WERI-Rb-1 (cell line): ENCODE measurements around the gene CDK6.
"Not testable (repeated sequence)": the region's sequence is repeated elsewhere in the genome, so short reads cannot be mapped to it uniquely, and the experiment has no call there.

Experiments
- DNase-seq: peaks from one replicate; pipeline ENCODE4 v3.0.0-alpha.2; 2020
- H3K27ac ChIP-seq: fragments of 250-450 bp; sonication (Bioruptor Pico); 2 replicates; pipeline ENCODE4 v1.5.1; 2020; ENCODE audit warnings: mild to moderate bottlenecking, moderate library complexity
- H3K27me3 ChIP-seq: fragments of 250-450 bp; sonication (Bioruptor Pico); 2 replicates; pipeline ENCODE4 v1.5.1; 2021; ENCODE audit warnings: mild to moderate bottlenecking, low read depth, moderate library complexity; ENCODE audit not compliant: insufficient read depth, severe bottlenecking
- H3K36me3 ChIP-seq: fragments of 250-450 bp; sonication (Bioruptor Pico); 2 replicates; pipeline ENCODE4 v1.5.1; 2020; ENCODE audit warnings: mild to moderate bottlenecking, moderate library complexity
- H3K4me3 ChIP-seq: 2 replicates; pipeline ENCODE4 v1.5.1; 2011; ENCODE audit warnings: low read depth, mild to moderate bottlenecking, control low read depth, low read length
- H3K9me3 ChIP-seq: fragments of 250-450 bp; sonication (Bioruptor Pico); 2 replicates; pipeline ENCODE4 v1.5.1; 2021; ENCODE audit warnings: mild to moderate bottlenecking, moderate library complexity; ENCODE audit not compliant: severe bottlenecking
- TF ChIP-seq, protein P1 (sequence below): IDR thresholded peaks from 2 replicates; pipeline ENCODE4 v1.5.1; 2011; ENCODE audit warnings: low read depth, mild to moderate bottlenecking, control low read depth, inconsistent platforms, low read length

Gene CDK6

DNA sequence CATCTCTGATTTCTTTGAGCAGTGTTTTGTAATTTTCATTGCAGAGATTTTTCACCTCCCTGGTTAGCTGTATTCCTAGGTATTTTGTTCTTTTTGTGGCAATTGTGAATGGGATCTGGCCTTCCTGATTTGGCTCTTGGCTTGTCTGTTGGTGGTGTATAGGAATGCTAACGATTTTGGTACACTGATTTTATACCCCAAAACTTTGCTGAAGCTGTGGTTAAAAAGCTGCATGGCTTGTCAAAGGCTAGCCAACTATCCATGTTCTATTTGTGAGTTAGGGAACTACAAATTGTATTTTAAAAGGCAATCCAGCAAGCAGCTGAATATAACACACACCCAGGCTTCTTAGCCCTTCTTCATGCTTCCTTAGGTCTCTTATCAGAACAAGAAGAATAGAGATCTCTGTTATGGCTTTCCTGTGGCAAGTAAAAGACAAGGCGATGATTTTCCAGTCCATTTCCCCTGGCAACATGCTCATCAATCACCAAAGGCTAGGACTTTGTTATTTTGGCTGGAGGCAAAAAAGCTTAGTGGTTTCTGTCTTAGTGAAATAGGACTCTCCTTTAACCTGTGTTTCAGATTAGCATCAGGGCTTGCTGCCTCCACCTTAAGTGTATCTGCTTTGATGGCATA, 77.5 kb downstream of the CDK6 start:
- Histone ChIP-seq H3K36me3 (no peaks in the 10 kb centered on the region; the same call in 1 of the 2 replicates), H3K4me3 (no peak overlapping the region), H3K27ac (no peak overlapping the region)

DNA sequence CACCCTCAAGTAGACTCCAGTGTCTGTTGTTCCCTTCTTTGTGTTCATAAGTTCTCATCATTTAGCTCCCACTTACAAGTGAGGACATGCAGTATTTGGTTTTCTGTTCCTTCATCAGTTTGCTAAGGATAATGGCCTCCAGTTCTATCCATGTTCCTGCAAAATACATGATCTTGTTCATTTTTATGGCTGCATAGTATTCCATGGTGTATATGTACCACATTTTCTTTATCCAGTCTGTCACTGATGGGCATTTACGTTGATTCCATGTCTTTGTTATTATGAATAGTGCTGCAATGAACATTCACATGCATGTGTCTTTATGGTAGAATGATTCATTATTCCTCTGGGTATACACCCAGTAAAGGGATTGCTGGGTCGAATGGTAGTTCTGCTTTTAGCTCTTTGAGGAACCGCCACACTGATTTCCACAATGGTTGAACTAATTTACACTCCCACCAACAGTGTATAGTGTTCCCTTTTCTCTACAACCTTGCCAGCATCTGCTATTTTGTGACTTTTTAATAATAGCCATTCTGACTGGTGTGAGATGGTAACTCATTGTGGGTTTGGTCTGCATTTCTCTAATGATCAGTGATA, 79.0 kb downstream of the CDK6 start:
- not testable (repeated sequence) for H3K36me3 ChIP-seq, H3K27me3 ChIP-seq, H3K9me3 ChIP-seq, H3K4me3 ChIP-seq, H3K27ac ChIP-seq, DNase-seq

More for the DNA sequence above, 77.5 kb downstream of the CDK6 start:
- TF ChIP-seq, protein P1, sequence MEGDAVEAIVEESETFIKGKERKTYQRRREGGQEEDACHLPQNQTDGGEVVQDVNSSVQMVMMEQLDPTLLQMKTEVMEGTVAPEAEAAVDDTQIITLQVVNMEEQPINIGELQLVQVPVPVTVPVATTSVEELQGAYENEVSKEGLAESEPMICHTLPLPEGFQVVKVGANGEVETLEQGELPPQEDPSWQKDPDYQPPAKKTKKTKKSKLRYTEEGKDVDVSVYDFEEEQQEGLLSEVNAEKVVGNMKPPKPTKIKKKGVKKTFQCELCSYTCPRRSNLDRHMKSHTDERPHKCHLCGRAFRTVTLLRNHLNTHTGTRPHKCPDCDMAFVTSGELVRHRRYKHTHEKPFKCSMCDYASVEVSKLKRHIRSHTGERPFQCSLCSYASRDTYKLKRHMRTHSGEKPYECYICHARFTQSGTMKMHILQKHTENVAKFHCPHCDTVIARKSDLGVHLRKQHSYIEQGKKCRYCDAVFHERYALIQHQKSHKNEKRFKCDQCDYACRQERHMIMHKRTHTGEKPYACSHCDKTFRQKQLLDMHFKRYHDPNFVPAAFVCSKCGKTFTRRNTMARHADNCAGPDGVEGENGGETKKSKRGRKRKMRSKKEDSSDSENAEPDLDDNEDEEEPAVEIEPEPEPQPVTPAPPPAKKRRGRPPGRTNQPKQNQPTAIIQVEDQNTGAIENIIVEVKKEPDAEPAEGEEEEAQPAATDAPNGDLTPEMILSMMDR, result no peak
- no peak for DNase-seq
- no peaks in the 10 kb centered on the region for H3K9me3 ChIP-seq
- H3K27me3 ChIP-seq, result no peaks in the 10 kb centered on the region

DNA sequence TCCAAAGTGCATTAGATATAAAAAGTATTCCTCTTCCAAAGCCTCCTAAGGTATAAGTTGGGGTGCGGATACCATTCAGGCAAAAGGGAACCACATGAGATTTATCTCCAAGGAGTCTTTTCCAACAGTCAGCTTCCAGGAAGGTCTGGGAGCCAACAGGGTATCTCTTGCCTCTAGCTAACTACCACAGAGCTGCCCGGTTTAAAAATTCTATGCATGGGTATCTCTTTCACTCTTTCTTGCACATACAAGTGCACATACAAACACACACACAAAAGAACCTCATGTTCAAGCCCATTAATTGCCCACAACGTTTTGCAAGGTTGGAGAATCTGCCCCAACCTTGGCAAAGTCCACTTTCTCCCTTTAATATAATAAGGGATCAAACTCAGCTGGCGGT, 80.7 kb downstream of the CDK6 start:
- Histone ChIP-seq H3K36me3 (no peaks in the 10 kb centered on the region; the same call in 1 of the 2 replicates), H3K4me3 (no peak overlapping the region), H3K27ac (no peak overlapping the region), H3K9me3 (no peaks in the 10 kb centered on the region), H3K27me3 (no peaks in the 10 kb centered on the region)
- TF ChIP-seq, protein P1, result no peak
- DNase-seq, result no peak

DNA sequence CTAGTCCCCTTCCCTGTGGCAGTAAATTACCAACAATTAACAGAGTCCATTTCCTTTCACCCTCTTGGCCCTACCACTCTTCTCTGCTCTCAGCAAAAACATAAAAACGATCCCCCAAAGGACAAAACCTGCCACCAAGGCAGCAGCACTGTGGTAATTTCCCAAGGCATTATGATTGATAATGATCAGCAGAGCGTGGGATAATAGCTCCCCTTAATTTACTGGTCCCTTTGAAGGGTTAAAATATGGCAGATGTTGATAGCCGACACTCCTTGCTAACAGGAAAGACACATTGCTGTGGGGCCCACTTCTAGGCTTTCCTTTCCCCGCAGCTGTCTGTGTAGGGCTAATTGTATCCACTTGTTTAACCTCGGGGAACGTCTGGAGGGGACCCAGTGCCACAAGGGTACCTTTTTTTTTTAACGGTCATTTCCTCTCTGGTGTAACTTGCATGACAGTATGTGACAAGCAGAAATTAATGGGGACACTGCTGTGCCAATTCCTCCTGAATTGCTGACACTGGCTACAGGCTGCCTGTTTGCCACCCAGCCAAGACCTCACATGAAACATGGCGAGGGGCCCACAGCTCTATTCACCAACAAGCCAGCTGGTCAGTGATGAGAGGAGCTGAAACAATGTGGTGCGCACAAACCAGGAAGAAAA, 81.3 kb downstream of the CDK6 start:
- H3K36me3 ChIP-seq, result no peaks in the 10 kb centered on the region; the same call in 1 of the 2 replicates
- H3K9me3 ChIP-seq, result no peaks in the 10 kb centered on the region
- TF ChIP-seq, protein P1, result no peak
- H3K27me3 ChIP-seq, result no peaks in the 10 kb centered on the region
- H3K4me3 ChIP-seq, result no peak overlapping the region
- H3K27ac ChIP-seq, result no peak overlapping the region
- DNase-seq, result no peak

DNA sequence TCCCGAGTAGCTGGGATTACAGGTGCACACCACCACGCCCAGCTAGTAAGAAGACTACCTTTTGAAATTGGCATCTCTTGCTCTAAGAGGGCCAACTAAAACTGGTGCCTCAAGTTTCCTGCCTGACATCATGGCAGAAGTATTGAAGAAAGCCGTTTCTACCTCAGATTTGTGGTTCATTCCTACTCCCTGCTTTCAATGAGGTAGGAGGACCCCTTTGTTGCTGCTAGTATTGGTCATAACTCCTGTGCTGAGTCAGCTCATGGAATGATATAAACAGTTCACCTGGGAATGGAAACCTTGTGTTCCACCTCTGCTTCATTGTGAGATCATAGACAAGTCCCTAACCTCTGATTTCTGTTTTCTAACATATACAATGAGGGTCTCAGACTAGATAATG, 82.8 kb downstream of the CDK6 start:
- H3K27ac ChIP-seq, result no peak overlapping the region
- no peak for DNase-seq
- no peak overlapping the region for H3K4me3 ChIP-seq
- H3K9me3 ChIP-seq, result no peaks in the 10 kb centered on the region
- no peaks in the 10 kb centered on the region for H3K27me3 ChIP-seq
- TF ChIP-seq, protein P1, result no peak
- no peaks in the 10 kb centered on the region; the same call in 1 of the 2 replicates for H3K36me3 ChIP-seq
